Endodermal cell (in vitro differentiated cells): ENCODE results near the gene TRIM61. TPM values are rescaled to one million over a fixed set of nuclear protein-coding genes. Genes with fewer than 3 reads are reported as not detected.

Experiments
- DNase-seq: peaks from one replicate; pipeline ENCODE4 v3.0.0-alpha.2; 2017
- H3K27ac ChIP-seq: 2 replicates; pipeline ENCODE4 v1.5.1; 2013; ENCODE audit warnings: mild to moderate bottlenecking, low read depth, low read length, moderate library complexity
- H3K27me3 ChIP-seq: 2 replicates; pipeline ENCODE4 v1.6.1; 2013; ENCODE audit warnings: mild to moderate bottlenecking, low read length, moderate library complexity; ENCODE audit not compliant: insufficient read depth, control insufficient read depth, poor library complexity, severe bottlenecking
- H3K36me3 ChIP-seq: 2 replicates; pipeline ENCODE4 v1.7.0; 2013; ENCODE audit warnings: mild to moderate bottlenecking, low read length, moderate library complexity; ENCODE audit not compliant: control insufficient read depth, insufficient read depth
- H3K4me1 ChIP-seq: one replicate; pipeline ENCODE4 v1.7.0; 2013; ENCODE audit warnings: low read length; ENCODE audit not compliant: control insufficient read depth, insufficient read depth
- H3K4me3 ChIP-seq: 2 replicates; pipeline ENCODE4 v1.5.1; 2013; ENCODE audit warnings: mild to moderate bottlenecking, low read length, moderate library complexity
- H3K9ac ChIP-seq: 2 replicates; pipeline ENCODE4 v1.6.1; 2013; ENCODE audit warnings: mild to moderate bottlenecking, low read length, moderate library complexity; ENCODE audit not compliant: poor library complexity, severe bottlenecking; ENCODE audit errors: extremely low read depth
- H3K9me3 ChIP-seq: 2 replicates; pipeline ENCODE4 v1.6.1; 2013; ENCODE audit warnings: mild to moderate bottlenecking, low read length, moderate library complexity; ENCODE audit not compliant: control insufficient read depth
- H3K27ac Mint-ChIP-seq: 2 replicates; pipeline ENCODE4 v1.8.0; 2020; ENCODE audit warnings: mixed read lengths
- H3K27me3 Mint-ChIP-seq: 2 replicates; pipeline ENCODE4 v1.8.0; 2021; ENCODE audit warnings: mild to moderate bottlenecking, mixed read lengths; ENCODE audit not compliant: insufficient read depth
- H3K36me3 Mint-ChIP-seq: 2 replicates; pipeline ENCODE4 v1.8.0; 2020; ENCODE audit warnings: low read depth, mixed read lengths
- H3K4me1 Mint-ChIP-seq: 2 replicates; pipeline ENCODE4 v1.8.0; 2020; ENCODE audit warnings: mixed read lengths
- H3K4me3 Mint-ChIP-seq: 2 replicates; pipeline ENCODE4 v1.8.0; 2020; ENCODE audit warnings: mild to moderate bottlenecking, moderate library complexity, mixed read lengths
- H3K9me3 Mint-ChIP-seq: 2 replicates; pipeline ENCODE4 v1.8.0; 2020; ENCODE audit warnings: mild to moderate bottlenecking, mixed read lengths
- CTCF ChIP-seq: fragments of 200-600 bp; sonication (generic); conservative IDR thresholded peaks from 2 replicates; pipeline ENCODE4 v1.5.0; 2021; ENCODE audit warnings: antibody characterized with exemption, mild to moderate bottlenecking
- WGBS, 2 experiments: methylation state at CpG; one replicate each; pipeline versions ENCODE4 v1.1.5 to v1.1.7; 2013; ENCODE audit warnings: missing lambda C conversion rate in 2 of 2, mixed read lengths in 1 of 2; ENCODE audit not compliant: insufficient coverage in 1 of 2, insufficient read length in 1 of 2; 5-methylcytosine and 5-hydroxymethylcytosine counted together
- total RNA-seq, 2 donors: library from RNA; stranded (reverse); fragmentation: NEBNext Ultra II Directional in 1 of 2; extraction: Animal tissue kit (Norgen Biotek cat#: 25700) in 1 of 2; gene quantifications; 2 replicates in 1 of 2; 3 replicates in 1 of 2; pipeline ENCODE4 v1.2.1, GENCODE V29; 2021

The TRIM61 gene
- total RNA-seq, 2 donors from 2014 or later: 2.7 to 3.8 TPM

DNA sequence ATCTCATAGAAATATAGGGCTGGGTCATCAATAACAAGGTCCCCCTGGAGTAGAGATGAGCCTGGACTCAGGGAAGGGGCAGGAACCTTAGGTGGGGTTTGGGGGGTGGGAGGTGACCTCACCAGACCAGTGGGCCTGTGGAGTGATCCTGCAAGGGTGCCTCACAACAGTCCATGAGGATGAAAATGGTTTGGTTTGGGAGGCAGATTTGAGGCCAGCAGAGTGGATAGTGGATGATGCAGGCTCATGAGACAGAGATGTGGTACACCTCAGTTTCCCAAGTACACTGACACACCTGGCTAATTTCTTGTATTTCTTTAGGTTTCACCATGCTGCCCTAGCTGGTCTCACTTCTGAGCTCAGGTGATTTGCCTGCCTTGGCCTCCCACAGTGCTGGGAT lies 36.2 kb upstream of the TRIM61 start:
- H3K27ac Mint-ChIP-seq: no peak overlapping the region
- no peaks in the 10 kb centered on the region for H3K27me3 ChIP-seq
- DNase-seq: no peak
- peaks cover 4% of the 10 kb centered on the region for H3K27me3 Mint-ChIP-seq
- H3K4me3 ChIP-seq: no peak overlapping the region
- H3K36me3 Mint-ChIP-seq: no peaks in the 10 kb centered on the region
- H3K4me3 Mint-ChIP-seq: no peak overlapping the region
- H3K4me1 Mint-ChIP-seq: peaks cover 3% of the 10 kb centered on the region
- no peaks in the 10 kb centered on the region for H3K9me3 ChIP-seq
- TF ChIP-seq CTCF: no peak
- H3K4me1 ChIP-seq: no peaks in the 10 kb centered on the region
- no peaks in the 10 kb centered on the region for H3K36me3 ChIP-seq
- no peak overlapping the region for H3K9ac ChIP-seq
- no peaks in the 10 kb centered on the region for H3K9me3 Mint-ChIP-seq
- no peak overlapping the region for H3K27ac ChIP-seq

DNA sequence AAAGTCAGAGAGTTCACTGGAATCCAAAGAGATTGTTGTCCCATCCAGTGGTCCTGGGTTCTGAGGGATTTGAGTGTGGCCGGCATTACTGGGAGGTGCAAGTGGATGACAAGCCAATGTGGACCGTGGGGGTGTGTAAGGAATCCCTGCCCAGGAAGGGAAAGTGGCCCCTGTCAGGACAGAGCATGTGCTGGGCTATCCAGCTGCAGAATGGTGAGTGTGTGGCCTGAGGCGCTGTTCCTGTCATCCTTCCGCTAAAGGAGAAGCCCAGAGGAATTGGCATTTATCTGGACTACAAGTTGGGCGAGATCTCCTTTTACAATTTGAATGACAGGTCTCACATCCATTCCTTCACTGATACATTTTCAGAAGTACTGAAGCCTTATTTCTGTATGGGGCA lies 33.9 kb upstream of the TRIM61 start:
- Mint-ChIP-seq H3K9me3 (no peaks in the 10 kb centered on the region), H3K4me3 (no peak overlapping the region), H3K27ac (no peak overlapping the region), H3K27me3 (peaks cover 6% of the 10 kb centered on the region), H3K4me1 (peaks cover 5% of the 10 kb centered on the region), H3K36me3 (no peaks in the 10 kb centered on the region)
- no peaks in the 10 kb centered on the region for H3K9me3 ChIP-seq
- H3K27me3 ChIP-seq: no peaks in the 10 kb centered on the region
- no peaks in the 10 kb centered on the region for H3K36me3 ChIP-seq
- WGBS, 2 experiments: 87 to 92% methylated on average over 2 to 5 of the region's 5 CpGs
- no peak for DNase-seq
- H3K4me1 ChIP-seq: no peaks in the 10 kb centered on the region
- no peak overlapping the region for H3K4me3 ChIP-seq
- no peak overlapping the region for H3K9ac ChIP-seq
- H3K27ac ChIP-seq: no peak overlapping the region
- no peak for TF ChIP-seq CTCF

- 91 to 97% methylated on average over 5 to 8 of the region's 8 CpGs for WGBS, 2 experiments
- H3K4me1 Mint-ChIP-seq: peaks cover 5% of the 10 kb centered on the region
- no peak for TF ChIP-seq CTCF
- H3K4me3 Mint-ChIP-seq: no peak overlapping the region
- Histone ChIP-seq H3K9me3 (no peaks in the 10 kb centered on the region), H3K4me1 (no peaks in the 10 kb centered on the region), H3K9ac (no peak overlapping the region), H3K27me3 (no peaks in the 10 kb centered on the region), H3K4me3 (no peak overlapping the region), H3K27ac (no peak overlapping the region), H3K36me3 (no peaks in the 10 kb centered on the region)
- H3K9me3 Mint-ChIP-seq: no peaks in the 10 kb centered on the region
- H3K27ac Mint-ChIP-seq: no peak overlapping the region
- peaks cover 8% of the 10 kb centered on the region for H3K27me3 Mint-ChIP-seq
- no peaks in the 10 kb centered on the region for H3K36me3 Mint-ChIP-seq
- no peak for DNase-seq
These were observed 33.5 kb upstream of the TRIM61 start for GRCh38 chr4:165010991-165011390.
